Fibroblast of lung (primary cell): ENCODE results near the gene SGSH. TPM values are rescaled to one million over a fixed set of nuclear protein-coding genes. Genes with fewer than 3 reads are reported as not detected.

Experiments
- DNase-seq, 2 donors: peaks; one replicate each; pipeline versions ENCODE4 v3.0.0 to v3.0.0-alpha.2; 2010; ENCODE audit warnings: low read depth in 2 of 2
- H2AFZ ChIP-seq: 2 replicates; pipeline ENCODE4 v1.5.1; 2012; ENCODE audit warnings: low read length, control low read depth, inconsistent platforms
- H3K27ac ChIP-seq: 2 replicates; pipeline ENCODE4 v1.5.1; 2011; ENCODE audit warnings: low read length, control low read depth; ENCODE audit not compliant: insufficient read depth
- H3K27me3 ChIP-seq: 2 replicates; pipeline ENCODE4 v1.5.1; 2011; ENCODE audit warnings: mild to moderate bottlenecking, low read length; ENCODE audit not compliant: control insufficient read depth, insufficient read depth
- H3K36me3 ChIP-seq: 2 replicates; pipeline ENCODE4 v1.5.1; 2011; ENCODE audit warnings: low read length; ENCODE audit not compliant: control insufficient read depth, insufficient read depth
- H3K4me1 ChIP-seq: 2 replicates; pipeline ENCODE4 v1.5.1; 2011; ENCODE audit warnings: low read length; ENCODE audit not compliant: control insufficient read depth, insufficient read depth; ENCODE audit errors: extremely low read depth
- H3K4me2 ChIP-seq: 2 replicates; pipeline ENCODE4 v1.5.1; 2011; ENCODE audit warnings: low read length, control low read depth; ENCODE audit not compliant: insufficient read depth; ENCODE audit errors: extremely low read depth
- H3K4me3 ChIP-seq, 4 experiments: fragments of 200-600 bp in 1 of 4; sonication (generic) in 1 of 4; replicated peaks in 1 of 4; 2 replicates each; pipeline ENCODE4 v1.5.1; 2011 to 2016; ENCODE audit warnings: low read length in 4 of 4, low read depth in 3 of 4, mild to moderate bottlenecking in 3 of 4, control low read depth in 2 of 4, inconsistent platforms in 1 of 4, mixed read lengths in 1 of 4; ENCODE audit not compliant: insufficient read depth in 1 of 4; ENCODE audit errors: control extremely low read depth in 1 of 4
- H3K79me2 ChIP-seq: 2 replicates; pipeline ENCODE4 v1.5.1; 2012; ENCODE audit warnings: mild to moderate bottlenecking, low read length, inconsistent platforms; ENCODE audit not compliant: control insufficient read depth, insufficient read depth
- H3K9ac ChIP-seq: 2 replicates; pipeline ENCODE4 v1.5.1; 2011; ENCODE audit warnings: mild to moderate bottlenecking, low read length, control low read depth; ENCODE audit not compliant: insufficient read depth
- H3K9me3 ChIP-seq: 2 replicates; pipeline ENCODE4 v1.5.1; 2012; ENCODE audit warnings: low read depth, low read length; ENCODE audit not compliant: control insufficient read depth, insufficient read depth
- H4K20me1 ChIP-seq: 2 replicates; pipeline ENCODE4 v1.5.1; 2011; ENCODE audit warnings: low read length; ENCODE audit not compliant: control insufficient read depth, insufficient read depth; ENCODE audit errors: extremely low read depth
- EZH2 ChIP-seq: IDR thresholded peaks from 2 replicates; pipeline ENCODE4 v1.5.1; 2012; ENCODE audit warnings: low read length, control low read depth, mild to moderate bottlenecking; ENCODE audit errors: missing control alignments
- polyA plus RNA-seq, 2 donors: library from polyadenylated mRNA; depleted of rRNA in 1 of 2; stranded (reverse) in 1 of 2; unstranded in 1 of 2; fragments of >200 nt; gene quantifications; 2 replicates each; pipeline ENCODE4 v1.2.1, GENCODE V29; 2011 to 2012; ENCODE audit warnings: missing spikeins in 1 of 2
- total RNA-seq: library from RNA; depleted of rRNA; stranded (reverse); fragments of >200 nt; gene quantifications from 2 replicates; pipeline ENCODE4 v1.2.1, GENCODE V29; 2014
- TF ChIP-seq, protein P1 (sequence below), 2 donors: IDR thresholded peaks in 1 of 2; conservative IDR thresholded peaks in 1 of 2; 1 replicate in 1 of 2; 2 replicates in 1 of 2; pipeline ENCODE4 v1.5.1; 2011 to 2012; ENCODE audit warnings: low read length in 2 of 2, control low read depth in 1 of 2, inconsistent platforms in 1 of 2, low read depth in 1 of 2, mild to moderate bottlenecking in 1 of 2

SGSH gene
- total and polyA plus RNA-seq, 2 donors (not counting 1 experiment from before 2014, with no cell fraction given) = 26.9 to 57.2 TPM

DNA sequence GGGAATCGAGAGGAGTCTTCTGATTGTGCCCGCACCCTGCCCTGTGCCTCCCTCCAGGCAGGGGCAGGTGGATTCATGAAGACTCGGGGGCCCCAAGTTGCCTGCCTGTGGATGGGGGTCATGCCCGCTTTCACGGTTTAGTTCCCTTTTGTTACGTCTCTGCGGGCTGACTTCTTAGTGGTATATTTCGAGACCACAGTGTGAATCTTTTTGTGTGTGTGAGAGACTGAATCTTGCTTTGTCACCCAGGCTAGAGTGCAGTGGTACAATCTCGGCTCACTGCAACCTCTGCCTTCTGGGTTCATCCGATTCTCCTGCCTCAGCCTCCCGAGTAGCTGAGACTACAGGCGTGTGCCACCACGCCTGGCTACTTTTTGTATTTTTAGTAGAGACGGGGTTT, 22.4 kb upstream of the SGSH start:
- Histone ChIP-seq H3K9ac (no peak overlapping the region), H3K9me3 (no peaks in the 10 kb centered on the region), H3K27me3 (no peaks in the 10 kb centered on the region), H3K4me1 (no peaks in the 10 kb centered on the region), H3K4me2 (no peak overlapping the region), H2AFZ (no peak overlapping the region), H3K27ac (no peak overlapping the region), H3K79me2 (no peaks in the 10 kb centered on the region), H3K4me3 (no peak overlapping the region), H4K20me1 (no peaks in the 10 kb centered on the region), H3K36me3 (peaks cover 3% of the 10 kb centered on the region)
- DNase-seq = no peak
- TF ChIP-seq, protein P1, sequence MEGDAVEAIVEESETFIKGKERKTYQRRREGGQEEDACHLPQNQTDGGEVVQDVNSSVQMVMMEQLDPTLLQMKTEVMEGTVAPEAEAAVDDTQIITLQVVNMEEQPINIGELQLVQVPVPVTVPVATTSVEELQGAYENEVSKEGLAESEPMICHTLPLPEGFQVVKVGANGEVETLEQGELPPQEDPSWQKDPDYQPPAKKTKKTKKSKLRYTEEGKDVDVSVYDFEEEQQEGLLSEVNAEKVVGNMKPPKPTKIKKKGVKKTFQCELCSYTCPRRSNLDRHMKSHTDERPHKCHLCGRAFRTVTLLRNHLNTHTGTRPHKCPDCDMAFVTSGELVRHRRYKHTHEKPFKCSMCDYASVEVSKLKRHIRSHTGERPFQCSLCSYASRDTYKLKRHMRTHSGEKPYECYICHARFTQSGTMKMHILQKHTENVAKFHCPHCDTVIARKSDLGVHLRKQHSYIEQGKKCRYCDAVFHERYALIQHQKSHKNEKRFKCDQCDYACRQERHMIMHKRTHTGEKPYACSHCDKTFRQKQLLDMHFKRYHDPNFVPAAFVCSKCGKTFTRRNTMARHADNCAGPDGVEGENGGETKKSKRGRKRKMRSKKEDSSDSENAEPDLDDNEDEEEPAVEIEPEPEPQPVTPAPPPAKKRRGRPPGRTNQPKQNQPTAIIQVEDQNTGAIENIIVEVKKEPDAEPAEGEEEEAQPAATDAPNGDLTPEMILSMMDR (conservative IDR thresholded peaks at IDR 0.05 in 1 of 2, IDR thresholded peaks at IDR 0.05 in 1 of 2; ENCODE audit: low read depth in 1 of 2, low read length in 2 of 2) = no peak
- TF ChIP-seq EZH2 = no peak

DNA sequence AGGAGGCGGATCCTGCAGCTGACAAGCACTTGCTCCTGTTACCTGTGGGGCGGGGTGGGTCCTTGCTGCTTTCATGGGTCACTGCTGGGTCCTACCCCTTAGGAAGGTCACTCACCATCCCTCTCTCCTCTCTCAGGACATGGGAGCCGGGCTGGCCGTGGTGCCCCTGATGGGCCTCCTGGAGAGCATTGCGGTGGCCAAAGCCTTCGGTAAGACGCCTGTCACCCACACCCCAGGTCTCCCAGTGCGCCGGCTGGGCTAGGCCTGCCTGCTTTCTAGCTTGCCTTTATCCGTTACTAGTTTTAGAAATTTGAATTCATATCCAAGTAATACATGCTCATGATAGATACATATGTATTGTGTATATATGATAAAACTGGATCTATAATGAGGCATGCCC, 17.3 kb upstream of the SGSH start:
- Histone ChIP-seq H3K9ac (no peak overlapping the region), H3K4me2 (no peak overlapping the region), H4K20me1 (no peaks in the 10 kb centered on the region), H3K36me3 (peaks cover 2% of the 10 kb centered on the region), H3K79me2 (no peaks in the 10 kb centered on the region), H3K9me3 (no peaks in the 10 kb centered on the region), H3K27ac (no peak overlapping the region), H2AFZ (no peak overlapping the region), H3K4me3 (no peak overlapping the region), H3K27me3 (no peaks in the 10 kb centered on the region), H3K4me1 (no peaks in the 10 kb centered on the region)
- DNase-seq = no peak
- TF ChIP-seq, protein P1 (conservative IDR thresholded peaks at IDR 0.05 in 1 of 2, IDR thresholded peaks at IDR 0.05 in 1 of 2; ENCODE audit: low read depth in 1 of 2, low read length in 2 of 2) = no peak
- TF ChIP-seq EZH2 = no peak

DNA sequence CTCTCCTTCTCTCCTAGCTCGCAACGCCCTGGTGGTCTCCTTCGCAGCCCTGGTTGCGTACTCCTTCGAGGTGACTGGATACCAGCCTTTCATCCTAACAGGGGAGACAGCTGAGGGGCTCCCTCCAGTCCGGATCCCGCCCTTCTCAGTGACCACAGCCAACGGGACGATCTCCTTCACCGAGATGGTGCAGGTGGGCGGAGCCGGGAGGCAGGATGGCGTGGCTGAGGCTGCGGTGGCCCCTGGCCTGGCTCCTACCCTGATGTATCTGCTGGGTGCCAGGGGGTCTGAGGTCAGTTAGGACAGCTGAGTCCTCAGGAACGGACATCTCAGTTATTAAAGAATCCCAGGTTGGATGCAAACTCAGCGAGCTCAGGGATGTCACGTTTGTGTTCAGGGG, 16.8 kb upstream of the SGSH start:
- Histone ChIP-seq H3K4me1 (no peaks in the 10 kb centered on the region), H3K79me2 (no peaks in the 10 kb centered on the region), H3K36me3 (no peaks in the 10 kb centered on the region), H3K27me3 (no peaks in the 10 kb centered on the region), H3K4me3 (no peak overlapping the region), H3K4me2 (no peak overlapping the region), H3K9me3 (no peaks in the 10 kb centered on the region), H2AFZ (no peak overlapping the region), H3K27ac (no peak overlapping the region), H4K20me1 (no peaks in the 10 kb centered on the region), H3K9ac (no peak overlapping the region)
- TF ChIP-seq EZH2 = no peak
- TF ChIP-seq, protein P1 (conservative IDR thresholded peaks at IDR 0.05 in 1 of 2, IDR thresholded peaks at IDR 0.05 in 1 of 2; ENCODE audit: low read depth in 1 of 2, low read length in 2 of 2) = no peak
- no peak for DNase-seq
